HG03066 (cell line): ENCODE measurements around the gene SP140.

Experiments used
- ATAC-seq: cut with Tn5 transposase; IDR thresholded peaks from one replicate; pipeline ENCODE4 v1.9.1; 2021; ENCODE audit warnings: low read depth; ENCODE audit not compliant: unreplicated experiment

SP140 gene

GRCh38 chr2:230356084-230356483 is 130.5 kb downstream of the SP140 start:
- ATAC-seq, result no peak

GRCh38 chr2:230358305-230358704 is 132.8 kb downstream of the SP140 start:
- ATAC-seq, result no peak

- ATAC-seq, result no peak
Observed at GRCh38 chr2:230360028-230360427, 134.5 kb downstream of the SP140 start.

- no peak for ATAC-seq
Observed at GRCh38 chr2:230362030-230362691, 136.6 kb downstream of the SP140 start.
